ENCODE results near the gene NOTCH3.

The NOTCH3 gene

DNA sequence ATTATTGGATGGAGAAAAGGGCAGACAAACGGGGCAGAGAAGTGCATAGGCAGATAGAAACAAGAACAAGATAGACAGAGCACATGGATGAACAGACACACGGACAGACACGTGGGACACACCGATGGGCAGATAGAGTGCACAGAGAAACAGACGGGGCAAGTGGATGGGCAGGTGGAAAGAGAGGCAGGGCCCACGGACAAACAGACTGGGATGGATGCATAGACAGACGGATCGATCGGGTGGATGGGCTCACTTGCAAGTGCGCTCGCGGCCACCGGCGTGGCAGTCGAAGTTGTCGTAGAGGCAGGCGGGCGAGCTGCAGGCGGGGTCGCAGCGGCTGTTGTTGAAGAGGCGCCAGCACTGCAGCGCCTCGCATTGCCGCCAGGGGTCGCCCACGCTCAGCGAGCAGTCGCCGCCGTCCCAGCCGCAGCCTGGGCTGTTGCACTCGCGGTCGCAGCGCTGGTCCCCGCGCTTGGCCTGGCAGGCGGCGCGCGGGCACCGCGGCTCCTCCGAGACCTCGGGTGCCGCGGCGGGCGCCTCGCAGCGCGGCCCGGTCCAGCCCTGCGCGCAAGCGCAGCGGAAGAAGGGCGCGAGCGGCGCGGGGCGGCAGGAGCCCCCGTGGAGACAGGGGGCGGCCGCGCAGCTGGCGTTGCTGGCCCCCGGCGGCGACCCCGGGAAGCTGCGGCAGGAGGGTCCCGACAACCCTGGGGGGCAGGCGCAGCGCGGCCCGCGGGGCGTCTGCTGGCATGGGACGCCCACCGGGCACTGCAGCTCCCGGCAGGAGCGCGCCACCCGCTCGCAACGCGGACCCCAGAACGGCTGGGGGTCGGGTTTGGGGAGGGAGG, 23.3 kb downstream of the NOTCH3 start:
- H3K27ac ChIP-seq: peak overlapping the region in 2 of 21 experiments; percentile 8 to 41
- H3K4me3 ChIP-seq: peak overlapping the region in 2 of 7 experiments; percentile 12 to 30

DNA sequence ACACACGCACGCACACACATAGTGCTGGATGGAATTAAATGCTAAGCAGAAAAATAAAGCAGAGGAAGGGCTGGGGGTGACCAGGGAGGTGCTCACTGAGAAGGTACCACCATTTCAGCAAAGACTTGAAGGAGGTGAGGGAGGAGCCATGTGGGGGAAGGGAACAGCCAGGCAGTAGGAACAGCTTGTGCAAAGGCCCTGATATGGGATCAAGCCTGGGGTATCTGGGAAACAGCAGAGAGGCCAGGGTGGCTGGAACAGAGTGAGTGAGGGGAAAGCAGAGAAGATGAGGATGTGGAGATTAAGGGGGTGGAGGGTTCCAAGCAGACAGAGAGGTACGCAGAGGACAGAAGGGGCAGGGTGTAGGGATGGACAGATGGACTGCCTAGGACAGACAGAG, 25.2 kb downstream of the NOTCH3 start:
- Histone ChIP-seq H3K27ac (no peak overlapping the region), H3K4me3 (no peak overlapping the region)

- H3K27ac ChIP-seq: no peak overlapping the region
- no peak overlapping the region for H3K4me3 ChIP-seq
Observed at GRCh38 chr19:15173746-15174404, 26.9 kb downstream of the NOTCH3 start.

GRCh38 chr19:15170345-15170744, 30.4 kb downstream of the NOTCH3 start:
- H3K27ac ChIP-seq: no peak overlapping the region
- H3K4me3 ChIP-seq: no peak overlapping the region

DNA sequence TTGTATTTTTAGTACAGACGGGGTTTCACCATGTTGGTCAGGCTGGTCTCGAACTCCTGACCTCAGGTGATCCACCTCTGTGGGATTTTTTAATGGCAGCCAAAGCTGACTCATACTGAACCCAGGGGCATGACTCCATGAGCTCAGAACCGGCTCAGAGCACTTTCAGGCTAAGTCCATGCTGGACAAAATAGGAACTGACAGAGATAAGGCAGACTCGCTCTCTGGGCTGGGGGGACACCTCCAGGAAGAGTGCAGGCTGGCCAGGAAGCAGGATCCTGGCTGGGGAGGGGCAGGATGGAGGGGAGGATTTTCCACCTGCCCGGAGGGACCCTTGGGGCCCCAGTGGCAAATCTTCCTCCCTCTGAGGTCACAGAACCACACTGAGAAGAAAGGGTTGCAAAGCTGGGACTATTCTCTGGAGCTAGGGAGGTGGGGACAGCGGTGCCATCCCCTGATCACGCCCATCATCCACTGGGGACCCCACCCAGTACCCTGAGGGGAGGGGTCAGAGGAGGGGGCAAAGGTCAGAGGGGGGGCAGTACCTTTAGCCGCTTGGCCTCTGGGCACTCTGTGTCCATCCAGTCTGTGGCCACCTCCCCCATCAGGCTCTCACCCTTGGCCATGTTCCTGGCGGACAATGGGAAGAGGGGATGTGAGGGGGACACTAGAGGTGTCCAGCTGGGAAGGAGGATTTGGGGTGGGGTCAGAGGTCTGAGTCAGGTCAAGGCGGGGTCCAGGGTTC, 31.1 kb downstream of the NOTCH3 start:
- Histone ChIP-seq H3K27ac (no peak overlapping the region), H3K4me3 (no peak overlapping the region)

DNA sequence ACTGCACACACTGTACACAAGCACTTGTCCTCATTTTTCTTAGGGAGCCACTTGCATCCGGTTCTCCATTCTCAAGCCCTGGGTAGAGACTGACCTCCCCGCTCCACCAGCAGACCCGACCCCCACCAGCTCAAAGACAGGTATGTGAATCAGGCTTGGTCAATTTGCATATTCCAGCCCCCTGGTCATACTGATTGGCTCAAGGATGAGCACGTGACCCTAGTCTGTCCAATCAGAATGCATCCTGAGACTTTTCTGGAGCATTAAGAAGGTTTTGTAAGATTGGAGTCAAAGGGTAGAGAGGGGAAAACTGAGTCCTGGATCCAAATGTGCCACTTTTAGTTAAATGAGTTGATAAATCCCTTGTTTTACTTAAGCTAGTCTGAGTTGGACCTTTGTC, 34.1 kb downstream of the NOTCH3 start:
- Histone ChIP-seq H3K27ac (no peak overlapping the region), H3K4me3 (no peak overlapping the region)

DNA sequence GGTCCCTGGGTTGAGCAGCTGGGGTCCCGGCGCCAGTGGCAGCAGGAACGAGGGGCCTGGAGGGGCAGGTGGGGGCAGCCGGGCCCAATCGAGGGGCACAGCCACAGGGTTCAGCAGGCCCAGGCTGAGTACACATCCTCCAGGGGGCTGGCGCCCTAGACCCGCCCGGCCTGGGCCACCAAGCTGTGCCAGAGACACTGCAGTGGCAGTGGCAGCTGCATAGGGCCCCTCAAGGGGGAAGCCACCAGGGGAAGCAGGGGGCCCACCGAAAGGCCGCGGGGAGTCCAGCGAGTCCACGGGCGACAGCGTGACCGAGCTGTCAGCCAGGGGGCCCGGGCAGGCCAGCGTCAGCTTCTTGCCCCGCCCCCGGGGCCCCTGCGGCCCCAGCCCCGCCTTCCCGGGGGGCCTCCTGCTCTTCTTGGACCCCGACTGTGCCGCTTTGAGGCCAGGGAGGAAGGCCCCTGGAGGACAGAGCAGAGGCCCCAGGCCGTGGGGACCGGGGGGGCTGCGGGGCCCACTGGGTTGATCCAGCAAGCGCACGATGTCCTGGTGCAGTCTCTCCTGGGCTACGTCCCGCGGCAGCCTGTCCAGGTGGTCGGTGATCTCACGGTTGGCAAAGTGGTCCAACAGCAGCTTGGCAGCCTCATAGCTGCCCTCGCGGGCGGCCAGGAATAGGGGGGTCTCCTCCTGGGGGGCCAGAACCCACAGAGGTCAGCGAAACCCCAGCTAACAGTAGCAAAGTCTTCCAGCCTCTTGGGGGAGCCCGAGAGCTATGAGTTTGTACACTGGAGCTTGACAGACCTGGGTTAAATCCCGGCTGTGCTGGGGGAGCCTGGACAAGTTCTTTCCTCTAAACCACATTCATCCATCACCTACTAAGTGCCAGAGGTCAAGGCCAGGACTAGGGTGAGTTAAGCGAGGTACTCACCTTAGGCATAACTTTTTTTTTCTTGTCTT, 39.5 kb downstream of the NOTCH3 start:
- Histone ChIP-seq H3K4me3 (no peak overlapping the region), H3K27ac (no peak overlapping the region)

DNA sequence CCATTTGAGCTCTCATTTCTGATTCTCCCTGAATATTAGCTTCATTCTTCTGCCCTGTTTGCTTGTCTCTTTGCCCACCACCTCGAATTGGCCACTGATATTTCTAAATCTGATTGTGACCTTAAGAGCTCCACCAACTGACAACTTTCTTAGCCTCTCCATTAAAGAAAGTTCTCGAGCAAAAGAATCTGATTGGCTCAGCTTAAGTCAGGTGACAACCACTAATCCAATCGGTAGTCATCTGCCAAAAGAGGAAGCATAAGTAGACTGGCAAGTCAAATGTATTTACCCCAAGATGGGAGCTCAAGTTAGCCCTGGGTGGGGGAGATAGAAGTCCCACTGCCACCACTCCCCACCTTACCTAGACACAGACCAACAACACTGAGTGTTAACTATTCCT, 41.5 kb downstream of the NOTCH3 start:
- H3K27ac ChIP-seq: no peak overlapping the region
- no peak overlapping the region for H3K4me3 ChIP-seq

GRCh38 chr19:15156391-15156790, 44.4 kb downstream of the NOTCH3 start:
- Histone ChIP-seq H3K4me3 (no peak overlapping the region), H3K27ac (no peak overlapping the region)

DNA sequence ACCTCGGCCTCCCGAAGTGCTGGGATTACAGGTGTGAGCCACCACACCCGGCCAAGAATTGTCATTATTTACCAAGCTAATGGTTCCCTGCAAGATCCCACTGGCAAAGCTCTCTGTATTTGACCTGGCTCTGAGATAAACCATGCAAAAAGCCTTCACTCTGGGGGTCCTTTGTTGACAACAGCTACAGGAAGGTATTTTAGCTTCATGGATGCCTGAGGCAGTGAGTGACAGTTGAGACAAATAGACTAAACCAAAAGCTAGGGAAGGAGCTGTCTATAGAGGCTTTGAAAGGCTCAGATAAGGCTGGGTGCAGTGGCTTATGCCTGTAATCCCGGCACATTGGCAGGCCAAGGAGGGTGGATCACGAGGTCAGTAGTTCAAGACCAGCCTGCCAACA, 45.5 kb downstream of the NOTCH3 start:
- no peak overlapping the region for H3K4me3 ChIP-seq
- no peak overlapping the region for H3K27ac ChIP-seq

GRCh38 chr19:15154002-15154612, 46.7 kb downstream of the NOTCH3 start:
- H3K27ac ChIP-seq: no peak overlapping the region
- no peak overlapping the region for H3K4me3 ChIP-seq

GRCh38 chr19:15149737-15150136, 51.1 kb downstream of the NOTCH3 start:
- Histone ChIP-seq H3K27ac (no peak overlapping the region), H3K4me3 (no peak overlapping the region)

GRCh38 chr19:15147090-15147489, 53.7 kb downstream of the NOTCH3 start:
- Histone ChIP-seq H3K27ac (no peak overlapping the region), H3K4me3 (no peak overlapping the region)

GRCh38 chr19:15144046-15144646, 56.6 kb downstream of the NOTCH3 start:
- Histone ChIP-seq H3K4me3 (no peak overlapping the region), H3K27ac (peak overlapping the region in 1 of 21 experiments; percentile 39)

GRCh38 chr19:15142313-15142712, 58.5 kb downstream of the NOTCH3 start:
- H3K4me3 ChIP-seq: no peak overlapping the region

GRCh38 chr19:15141143-15141542, 59.7 kb downstream of the NOTCH3 start:
- Histone ChIP-seq H3K27ac (no peak overlapping the region), H3K4me3 (no peak overlapping the region)

More at GRCh38 chr19:15142313-15142712, 58.5 kb downstream of the NOTCH3 start:
- H3K27ac ChIP-seq: no peak overlapping the region

- Histone ChIP-seq H3K27ac (no peak overlapping the region), H3K4me3 (no peak overlapping the region)
Observed at GRCh38 chr19:15138427-15138826, 62.4 kb downstream of the NOTCH3 start.

GRCh38 chr19:15137777-15138176, 63.0 kb downstream of the NOTCH3 start:
- H3K4me3 ChIP-seq: no peak overlapping the region
- peak overlapping the region in 3 of 21 experiments; percentile 2 to 45 (median 20) for H3K27ac ChIP-seq

Measured in skin epidermis (tissue), 12 donors.